ENCODE measurements around the gene WIPF3.

- TF ChIP-seq CTCF (IDR thresholded peaks at IDR 0.05 in 8 of 11, conservative IDR thresholded peaks at IDR 0.05 in 3 of 11) (peak in 10 of 11 experiments; percentile 60 to 87 (median 83)), POLR2A (IDR thresholded peaks at IDR 0.05) (no peak)
Measured at GRCh38 chr7:29921404-29922010, 115.2 kb downstream of the WIPF3 start.

All from spleen (tissue), 7 donors.